WTC11 (cell line): ENCODE data around the gene KIF12. TPM values are rescaled to one million over a fixed set of nuclear protein-coding genes. Genes with fewer than 3 reads are reported as not detected.

Experiments
- ATAC-seq: fragments of 200-7000 bp; cut with Tn5 transposase; 2 replicates; pipeline ENCODE4 v1.10.0; 2021; ENCODE audit warnings: mild to moderate bottlenecking, moderate library complexity
- CTCF ChIA-PET: fragments of 300-600 bp; sonication (Branson Sonifier 250); formaldehyde crosslinking; loops from one replicate; lab custom pipeline; 2021; ENCODE audit warnings: antibody characterized with exemption; lab: Charles Lee
- POLR2A ChIA-PET: fragments of 350-600 bp; sonication (Branson Sonifier 250); formaldehyde crosslinking; loops from one replicate; lab custom pipeline; 2021; ENCODE audit warnings: antibody characterized with exemption; lab: Charles Lee
- DNase-seq: peaks from one replicate; pipeline ENCODE4 v3.0.0; 2021; ENCODE audit warnings: low spot score
- H3K27ac Mint-ChIP-seq: 2 replicates; pipeline ENCODE4 v1.8.0; 2021; ENCODE audit warnings: mixed read lengths
- H3K27me3 Mint-ChIP-seq: 2 replicates; pipeline ENCODE4 v1.8.0; 2021; ENCODE audit warnings: low read depth, mild to moderate bottlenecking, moderate library complexity, mixed read lengths
- H3K36me3 Mint-ChIP-seq: 2 replicates; pipeline ENCODE4 v1.8.0; 2021; ENCODE audit warnings: mixed read lengths
- H3K4me1 Mint-ChIP-seq: 2 replicates; pipeline ENCODE4 v1.8.0; 2022; ENCODE audit warnings: mixed read lengths
- H3K4me3 Mint-ChIP-seq: 2 replicates; pipeline ENCODE4 v1.8.0; 2021; ENCODE audit warnings: mild to moderate bottlenecking, moderate library complexity, mixed read lengths
- H3K9me3 Mint-ChIP-seq: 2 replicates; pipeline ENCODE4 v1.8.0; 2021; ENCODE audit warnings: mixed read lengths
- CREB1 ChIP-seq: sonication (generic); formaldehyde crosslinking; IDR thresholded peaks from 2 replicates; pipeline ENCODE4 v1.8.0; 2023; ENCODE audit warnings: mild to moderate bottlenecking, missing genetic modification reagents
- ELF4 ChIP-seq: sonication (generic); formaldehyde crosslinking; IDR thresholded peaks from 2 replicates; pipeline ENCODE4 v1.8.1; 2022; ENCODE audit warnings: low read depth, mild to moderate bottlenecking, moderate library complexity, missing genetic modification reagents
- FOXJ3 ChIP-seq: sonication (generic); formaldehyde crosslinking; IDR thresholded peaks from 2 replicates; pipeline ENCODE4 v1.9.0; 2021; ENCODE audit warnings: missing genetic modification reagents, mild to moderate bottlenecking, borderline replicate concordance
- IRF2 ChIP-seq: sonication (generic); formaldehyde crosslinking; IDR thresholded peaks from 2 replicates; pipeline ENCODE4 v1.8.0; 2022; ENCODE audit warnings: low read depth, missing genetic modification reagents, borderline replicate concordance
- JAZF1 ChIP-seq: fragments of 250-450 bp; sonication (Bioruptor Pico); IDR thresholded peaks from 2 replicates; pipeline ENCODE4 v1.9.0; 2021; ENCODE audit warnings: moderate library complexity, mild to moderate bottlenecking, inconsistent platforms
- MYBL2 ChIP-seq: sonication (generic); formaldehyde crosslinking; IDR thresholded peaks from 2 replicates; pipeline ENCODE4 v1.8.1; 2023; ENCODE audit warnings: mild to moderate bottlenecking, moderate library complexity, missing genetic modification reagents
- NR1H2 ChIP-seq: sonication (generic); formaldehyde crosslinking; IDR thresholded peaks from 2 replicates; pipeline ENCODE4 v1.9.0; 2021; ENCODE audit warnings: mild to moderate bottlenecking, moderate library complexity, missing genetic modification reagents
- NR2C2 ChIP-seq: sonication (generic); formaldehyde crosslinking; IDR thresholded peaks from 2 replicates; pipeline ENCODE4 v1.8.0; 2022; ENCODE audit warnings: mild to moderate bottlenecking, missing genetic modification reagents
- NR3C1 ChIP-seq: sonication (generic); formaldehyde crosslinking; conservative IDR thresholded peaks from 2 replicates; pipeline ENCODE4 v1.8.1; 2023; ENCODE audit warnings: low read depth, mild to moderate bottlenecking, missing genetic modification reagents
- SMAD3 ChIP-seq: sonication (generic); formaldehyde crosslinking; IDR thresholded peaks from 2 replicates; pipeline ENCODE4 v1.8.0; 2022; ENCODE audit warnings: missing genetic modification reagents, mild to moderate bottlenecking, borderline replicate concordance
- TEAD1 ChIP-seq: sonication (generic); formaldehyde crosslinking; IDR thresholded peaks from 2 replicates; pipeline ENCODE4 v1.8.0; 2022; ENCODE audit warnings: mild to moderate bottlenecking, missing genetic modification reagents
- ZNF121 ChIP-seq: sonication (generic); formaldehyde crosslinking; IDR thresholded peaks from 2 replicates; pipeline ENCODE4 v1.8.0; 2023; ENCODE audit warnings: missing genetic modification reagents
- total RNA-seq: library from RNA; stranded (reverse); gene quantifications from 3 replicates; pipeline ENCODE4 v1.2.3, GENCODE V29; 2021
- TF ChIP-seq, protein P1 (sequence below): sonication (generic); formaldehyde crosslinking; IDR thresholded peaks from 2 replicates; pipeline ENCODE4 v1.8.0; 2022; ENCODE audit warnings: mild to moderate bottlenecking, missing genetic modification reagents
- TF ChIP-seq, protein P2 (sequence below): fragments of 250-450 bp; sonication (Bioruptor Pico); IDR thresholded peaks from 2 replicates; pipeline ENCODE4 v1.8.0; 2021; ENCODE audit warnings: mild to moderate bottlenecking
- TF ChIP-seq, protein P3 (sequence below): fragments of 250-450 bp; sonication (Bioruptor Pico); IDR thresholded peaks from 2 replicates; pipeline ENCODE4 v1.9.0; 2021; ENCODE audit warnings: moderate library complexity, mild to moderate bottlenecking, inconsistent platforms, borderline replicate concordance
- TF ChIP-seq, protein P4 (sequence below): sonication (generic); formaldehyde crosslinking; IDR thresholded peaks from 2 replicates; pipeline ENCODE4 v1.8.0; 2023; ENCODE audit warnings: mild to moderate bottlenecking, missing genetic modification reagents
- TF ChIP-seq, protein P5 (sequence below): sonication (generic); formaldehyde crosslinking; IDR thresholded peaks from 2 replicates; pipeline ENCODE4 v1.8.1; 2022; ENCODE audit warnings: missing genetic modification reagents, borderline replicate concordance
- TF ChIP-seq, protein P6 (sequence below): sonication (generic); formaldehyde crosslinking; IDR thresholded peaks from 2 replicates; pipeline ENCODE4 v1.8.1; 2022; ENCODE audit warnings: low read depth, missing genetic modification reagents, borderline replicate concordance

KIF12 gene
- total RNA-seq, 1 experiment from 2014 or later: 4.0 TPM

DNA sequence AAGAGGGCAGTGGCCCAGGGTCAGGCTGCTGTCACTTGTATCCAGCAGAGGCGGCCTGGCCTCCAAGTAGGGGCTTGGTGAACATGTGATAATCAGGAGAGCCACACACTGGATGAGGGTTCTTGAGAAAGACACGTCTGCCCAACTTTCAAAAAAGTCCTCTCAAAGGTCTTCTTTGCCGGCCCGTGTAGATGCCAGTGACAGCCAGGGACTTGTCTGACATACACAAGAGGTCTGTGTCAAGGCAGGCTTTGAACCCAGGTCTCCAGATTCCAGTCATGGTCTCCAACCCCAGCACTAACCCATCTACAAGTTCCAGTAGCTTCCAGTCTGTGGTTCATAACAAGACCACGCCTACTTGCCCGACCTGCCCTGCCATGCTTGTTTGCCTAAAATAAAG lies 13.1 kb downstream of the KIF12 start (continued):
- TF ChIP-seq, protein P1, sequence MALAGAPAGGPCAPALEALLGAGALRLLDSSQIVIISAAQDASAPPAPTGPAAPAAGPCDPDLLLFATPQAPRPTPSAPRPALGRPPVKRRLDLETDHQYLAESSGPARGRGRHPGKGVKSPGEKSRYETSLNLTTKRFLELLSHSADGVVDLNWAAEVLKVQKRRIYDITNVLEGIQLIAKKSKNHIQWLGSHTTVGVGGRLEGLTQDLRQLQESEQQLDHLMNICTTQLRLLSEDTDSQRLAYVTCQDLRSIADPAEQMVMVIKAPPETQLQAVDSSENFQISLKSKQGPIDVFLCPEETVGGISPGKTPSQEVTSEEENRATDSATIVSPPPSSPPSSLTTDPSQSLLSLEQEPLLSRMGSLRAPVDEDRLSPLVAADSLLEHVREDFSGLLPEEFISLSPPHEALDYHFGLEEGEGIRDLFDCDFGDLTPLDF (CRISPR knock-in tag): no peak
- TF ChIP-seq, protein P2, sequence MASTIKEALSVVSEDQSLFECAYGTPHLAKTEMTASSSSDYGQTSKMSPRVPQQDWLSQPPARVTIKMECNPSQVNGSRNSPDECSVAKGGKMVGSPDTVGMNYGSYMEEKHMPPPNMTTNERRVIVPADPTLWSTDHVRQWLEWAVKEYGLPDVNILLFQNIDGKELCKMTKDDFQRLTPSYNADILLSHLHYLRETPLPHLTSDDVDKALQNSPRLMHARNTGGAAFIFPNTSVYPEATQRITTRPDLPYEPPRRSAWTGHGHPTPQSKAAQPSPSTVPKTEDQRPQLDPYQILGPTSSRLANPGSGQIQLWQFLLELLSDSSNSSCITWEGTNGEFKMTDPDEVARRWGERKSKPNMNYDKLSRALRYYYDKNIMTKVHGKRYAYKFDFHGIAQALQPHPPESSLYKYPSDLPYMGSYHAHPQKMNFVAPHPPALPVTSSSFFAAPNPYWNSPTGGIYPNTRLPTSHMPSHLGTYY (CRISPR knock-in tag): no peak
- TF ChIP-seq CREB1 (CRISPR knock-in tag) (no peak), MYBL2 (CRISPR knock-in tag) (no peak), ELF4 (CRISPR knock-in tag) (no peak), NR2C2 (no peak), IRF2 (CRISPR knock-in tag) (no peak)

DNA sequence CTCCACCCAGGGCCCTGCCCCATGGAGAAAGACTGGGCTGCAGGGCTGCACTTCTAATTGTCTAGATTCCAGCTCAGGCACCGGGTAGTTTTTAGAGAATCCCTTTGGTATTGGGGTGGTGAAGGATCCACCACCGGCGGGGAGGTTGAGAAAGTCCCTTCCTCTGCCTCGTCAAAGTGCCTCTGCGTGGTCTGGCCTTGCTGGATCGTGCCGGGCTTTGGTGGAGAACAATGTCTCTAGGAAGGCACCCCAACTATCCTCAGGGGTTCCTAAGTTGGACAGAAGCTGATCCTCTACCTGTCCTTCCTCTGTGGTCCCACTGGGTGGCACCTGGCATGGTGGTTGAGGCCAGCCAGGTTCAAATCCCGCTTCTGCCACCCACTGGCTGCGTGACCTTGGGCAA lies 13.7 kb downstream of the KIF12 start:
- no peak for ATAC-seq
- TF ChIP-seq NR2C2 (no peak), JAZF1 (CRISPR knock-in tag) (no peak), FOXJ3 (CRISPR knock-in tag) (no peak), TEAD1 (no peak), SMAD3 (no peak), NR3C1 (CRISPR knock-in tag) (no peak), ZNF121 (no peak), NR1H2 (no peak)
- TF ChIP-seq, protein P3, sequence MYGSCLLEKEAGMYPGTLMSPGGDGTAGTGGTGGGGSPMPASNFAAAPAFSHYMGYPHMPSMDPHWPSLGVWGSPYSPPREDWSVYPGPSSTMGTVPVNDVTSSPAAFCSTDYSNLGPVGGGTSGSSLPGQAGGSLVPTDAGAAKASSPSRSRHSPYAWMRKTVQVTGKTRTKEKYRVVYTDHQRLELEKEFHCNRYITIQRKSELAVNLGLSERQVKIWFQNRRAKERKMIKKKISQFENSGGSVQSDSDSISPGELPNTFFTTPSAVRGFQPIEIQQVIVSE: no peak
- TF ChIP-seq, protein P4, sequence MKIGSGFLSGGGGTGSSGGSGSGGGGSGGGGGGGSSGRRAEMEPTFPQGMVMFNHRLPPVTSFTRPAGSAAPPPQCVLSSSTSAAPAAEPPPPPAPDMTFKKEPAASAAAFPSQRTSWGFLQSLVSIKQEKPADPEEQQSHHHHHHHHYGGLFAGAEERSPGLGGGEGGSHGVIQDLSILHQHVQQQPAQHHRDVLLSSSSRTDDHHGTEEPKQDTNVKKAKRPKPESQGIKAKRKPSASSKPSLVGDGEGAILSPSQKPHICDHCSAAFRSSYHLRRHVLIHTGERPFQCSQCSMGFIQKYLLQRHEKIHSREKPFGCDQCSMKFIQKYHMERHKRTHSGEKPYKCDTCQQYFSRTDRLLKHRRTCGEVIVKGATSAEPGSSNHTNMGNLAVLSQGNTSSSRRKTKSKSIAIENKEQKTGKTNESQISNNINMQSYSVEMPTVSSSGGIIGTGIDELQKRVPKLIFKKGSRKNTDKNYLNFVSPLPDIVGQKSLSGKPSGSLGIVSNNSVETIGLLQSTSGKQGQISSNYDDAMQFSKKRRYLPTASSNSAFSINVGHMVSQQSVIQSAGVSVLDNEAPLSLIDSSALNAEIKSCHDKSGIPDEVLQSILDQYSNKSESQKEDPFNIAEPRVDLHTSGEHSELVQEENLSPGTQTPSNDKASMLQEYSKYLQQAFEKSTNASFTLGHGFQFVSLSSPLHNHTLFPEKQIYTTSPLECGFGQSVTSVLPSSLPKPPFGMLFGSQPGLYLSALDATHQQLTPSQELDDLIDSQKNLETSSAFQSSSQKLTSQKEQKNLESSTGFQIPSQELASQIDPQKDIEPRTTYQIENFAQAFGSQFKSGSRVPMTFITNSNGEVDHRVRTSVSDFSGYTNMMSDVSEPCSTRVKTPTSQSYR (CRISPR knock-in tag): no peak
- TF ChIP-seq, protein P5, sequence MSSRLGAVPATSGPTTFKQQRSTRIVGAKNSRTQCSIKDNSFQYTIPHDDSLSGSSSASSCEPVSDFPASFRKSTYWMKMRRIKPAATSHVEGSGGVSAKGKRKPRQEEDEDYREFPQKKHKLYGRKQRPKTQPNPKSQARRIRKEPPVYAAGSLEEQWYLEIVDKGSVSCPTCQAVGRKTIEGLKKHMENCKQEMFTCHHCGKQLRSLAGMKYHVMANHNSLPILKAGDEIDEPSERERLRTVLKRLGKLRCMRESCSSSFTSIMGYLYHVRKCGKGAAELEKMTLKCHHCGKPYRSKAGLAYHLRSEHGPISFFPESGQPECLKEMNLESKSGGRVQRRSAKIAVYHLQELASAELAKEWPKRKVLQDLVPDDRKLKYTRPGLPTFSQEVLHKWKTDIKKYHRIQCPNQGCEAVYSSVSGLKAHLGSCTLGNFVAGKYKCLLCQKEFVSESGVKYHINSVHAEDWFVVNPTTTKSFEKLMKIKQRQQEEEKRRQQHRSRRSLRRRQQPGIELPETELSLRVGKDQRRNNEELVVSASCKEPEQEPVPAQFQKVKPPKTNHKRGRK: no peak
- TF ChIP-seq, protein P6, sequence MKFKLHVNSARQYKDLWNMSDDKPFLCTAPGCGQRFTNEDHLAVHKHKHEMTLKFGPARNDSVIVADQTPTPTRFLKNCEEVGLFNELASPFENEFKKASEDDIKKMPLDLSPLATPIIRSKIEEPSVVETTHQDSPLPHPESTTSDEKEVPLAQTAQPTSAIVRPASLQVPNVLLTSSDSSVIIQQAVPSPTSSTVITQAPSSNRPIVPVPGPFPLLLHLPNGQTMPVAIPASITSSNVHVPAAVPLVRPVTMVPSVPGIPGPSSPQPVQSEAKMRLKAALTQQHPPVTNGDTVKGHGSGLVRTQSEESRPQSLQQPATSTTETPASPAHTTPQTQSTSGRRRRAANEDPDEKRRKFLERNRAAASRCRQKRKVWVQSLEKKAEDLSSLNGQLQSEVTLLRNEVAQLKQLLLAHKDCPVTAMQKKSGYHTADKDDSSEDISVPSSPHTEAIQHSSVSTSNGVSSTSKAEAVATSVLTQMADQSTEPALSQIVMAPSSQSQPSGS (CRISPR knock-in tag): no peak
- H3K4me1 Mint-ChIP-seq: no peaks in the 10 kb centered on the region
- DNase-seq: no peak
- H3K9me3 Mint-ChIP-seq: no peaks in the 10 kb centered on the region; the same call in 1 of the 2 replicates
- H3K4me3 Mint-ChIP-seq: no peak overlapping the region
- ChIA-PET POLR2A (no interaction called here), CTCF (interaction anchor here (0.7 to 5.6 kb wide), 5 partner anchors 11 to 204 kb away, joined by 3 to 109 read pairs (median 80); partner anchors contain the start of gene KIF12)
- H3K27ac Mint-ChIP-seq: no peak overlapping the region
- H3K27me3 Mint-ChIP-seq: peaks cover 41% of the 10 kb centered on the region
- no peaks in the 10 kb centered on the region for H3K36me3 Mint-ChIP-seq
